GM12865 (cell line): ENCODE measurements around the gene RAB3D.
"Not testable (repeated sequence)": the region's sequence is repeated elsewhere in the genome, so short reads cannot be mapped to it uniquely, and the experiment has no call there.

ENCODE experiments used
- DNase-seq: peaks from one replicate; pipeline ENCODE4 v3.0.0; 2010; ENCODE audit warnings: low read depth
- H3K4me3 ChIP-seq: 2 replicates; pipeline ENCODE4 v1.5.1; 2011; ENCODE audit warnings: mild to moderate bottlenecking, low read depth, low read length, control low read depth
- CTCF ChIP-seq: IDR thresholded peaks from 2 replicates; pipeline ENCODE4 v1.5.1; 2011; ENCODE audit warnings: low read length, control low read depth, low read depth, inconsistent platforms; ENCODE audit not compliant: insufficient read depth; ENCODE audit errors: missing control alignments

The RAB3D gene

DNA sequence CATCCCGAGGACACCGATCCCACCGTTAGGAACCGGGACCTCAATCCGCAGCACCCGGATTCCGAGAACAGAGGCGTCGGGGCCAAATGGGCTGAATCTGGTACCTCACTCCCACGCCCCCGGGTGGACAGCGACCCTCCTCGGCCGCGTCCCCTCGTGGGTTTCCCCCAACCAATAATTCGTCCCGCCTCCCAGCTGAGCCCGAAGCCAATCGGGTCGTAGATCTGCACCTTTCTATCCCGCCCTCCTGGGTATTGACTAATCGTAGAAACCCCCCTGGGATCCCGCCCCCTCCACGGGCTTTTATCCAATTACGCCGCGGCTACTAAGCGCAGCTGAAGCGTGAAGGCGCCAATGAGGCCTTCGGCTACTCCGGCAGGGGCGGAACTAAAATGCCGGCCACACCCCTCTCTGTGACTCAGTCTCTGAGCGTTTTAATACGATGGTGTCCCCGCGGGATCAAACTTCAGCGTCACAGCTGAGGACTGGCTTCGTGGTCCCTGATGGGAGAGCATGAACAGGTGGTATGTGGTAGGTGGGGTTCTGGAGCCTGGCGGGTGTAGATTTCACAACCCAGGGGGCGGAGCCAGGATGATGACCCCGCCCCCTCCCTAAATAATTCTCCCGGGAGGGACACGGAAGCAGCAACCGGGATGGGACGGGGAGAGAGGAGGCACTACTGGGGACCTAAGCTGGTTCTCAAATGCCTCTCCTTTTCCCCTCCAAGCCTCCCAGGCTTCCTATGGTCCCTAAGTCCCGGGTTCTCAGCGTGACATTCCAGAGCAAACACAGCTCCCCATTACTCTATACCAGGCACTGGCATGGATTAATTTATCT, 6.9 kb upstream of the RAB3D start, which contains the start of the genes CCDC159 and TMEM205:
CCDC159 (plus strand) TSS at position 416 of the 837 bp plus-strand sequence; CDS start at position 504, 88 bp downstream.
TMEM205 (minus strand) TSS at position 165 of the 837 bp plus-strand sequence. CDS start 649 bp downstream, outside the sequence.
- H3K4me3 ChIP-seq: peak within 1 kb of the TSS; percentile 92
- peak; percentile 13 for TF ChIP-seq CTCF
- DNase-seq: peak; percentile 99

- peak; percentile 31 for DNase-seq
- H3K4me3 ChIP-seq: peak overlapping the region; percentile 92
- TF ChIP-seq CTCF: no peak
Measured at GRCh38 chr19:11345122-11345803, 5.8 kb upstream of the RAB3D start.

DNA sequence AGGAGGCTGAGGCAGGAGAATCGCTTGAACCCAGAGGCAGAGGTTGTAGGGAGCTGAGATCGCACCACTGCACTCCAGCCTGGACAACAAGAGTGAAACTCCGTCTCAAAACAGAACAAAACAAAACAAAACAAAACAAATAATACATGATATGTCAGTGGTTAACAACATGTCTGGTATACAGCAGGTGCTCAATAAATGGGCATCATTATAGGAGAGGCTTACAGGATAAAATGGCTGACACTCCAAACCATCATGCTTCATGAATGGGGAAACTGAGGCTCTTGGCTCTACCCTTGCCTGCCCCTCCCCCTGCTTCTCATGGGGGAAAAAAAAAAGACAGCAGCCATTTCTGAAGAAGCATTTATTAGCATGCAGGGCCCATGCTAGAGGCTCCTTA, 3.0 kb upstream of the RAB3D start:
- no peak overlapping the region for H3K4me3 ChIP-seq
- no peak for TF ChIP-seq CTCF
- no peak for DNase-seq

DNA sequence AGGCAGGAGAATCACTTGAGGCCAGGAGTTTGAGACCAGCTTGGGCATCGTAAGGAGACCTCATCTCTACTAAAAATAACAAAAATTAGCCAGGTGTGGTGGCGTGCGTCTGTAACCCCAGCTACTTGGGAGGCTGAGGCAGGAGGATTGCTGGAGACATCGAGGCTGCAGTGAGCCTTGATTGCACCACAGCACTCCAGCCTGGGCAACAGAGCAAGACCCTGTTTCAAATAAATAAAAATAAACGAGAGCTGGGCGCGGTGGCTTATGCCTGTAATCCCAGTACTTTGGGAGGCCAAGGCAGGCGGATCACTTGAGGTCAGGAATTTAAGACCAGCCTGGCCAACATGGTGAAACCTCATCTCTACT, 626 bp upstream of the RAB3D start:
- peak overlapping the region; percentile 85 for H3K4me3 ChIP-seq

GRCh38 chr19:11338569-11339253, 746 bp downstream of the RAB3D start:
- TF ChIP-seq CTCF: no peak
- H3K4me3 ChIP-seq: peak overlapping the region; percentile 85
- DNase-seq: no peak

More for the DNA sequence above, 626 bp upstream of the RAB3D start:
- not testable (repeated sequence) for DNase-seq

DNA sequence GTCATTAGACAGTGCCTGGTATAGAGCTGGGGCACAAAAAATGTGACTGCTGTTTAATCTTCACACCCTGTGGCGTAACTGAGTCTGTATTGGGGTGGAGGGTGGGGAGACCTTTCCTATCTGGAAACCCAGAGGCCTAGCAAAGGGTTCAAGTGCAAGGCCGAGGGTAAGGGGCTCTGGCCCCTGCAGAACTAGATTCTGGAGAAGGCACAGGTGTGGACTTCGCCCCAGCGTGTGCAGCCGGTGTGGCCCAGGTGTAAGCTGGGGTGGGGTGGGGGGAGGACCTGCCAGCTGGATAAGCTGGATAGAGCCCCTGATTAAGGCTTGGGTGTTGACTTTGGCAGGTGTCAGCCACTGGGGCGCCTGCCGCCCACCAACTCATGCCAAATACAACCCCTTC, 1.3 kb downstream of the RAB3D start:
- no peak for DNase-seq
- H3K4me3 ChIP-seq: no peak overlapping the region
- TF ChIP-seq CTCF: no peak

GRCh38 chr19:11337080-11337479, 2.4 kb downstream of the RAB3D start:
- DNase-seq: no peak
- TF ChIP-seq CTCF: no peak
- H3K4me3 ChIP-seq: no peak overlapping the region
